Neural progenitor cell (in vitro differentiated cells): Measurements from ENCODE around the gene MYCBP2. TPM values are rescaled to one million over a fixed set of nuclear protein-coding genes. Genes with fewer than 3 reads are reported as not detected.

Experiments used
- DNase-seq: peaks from one replicate; pipeline ENCODE4 v3.0.0-alpha.2; 2016; ENCODE audit warnings: low spot score
- H2AFZ ChIP-seq: fragments of 200-600 bp; sonication (generic); replicated peaks from 2 replicates; pipeline ENCODE4 v1.6.1; 2016; ENCODE audit warnings: antibody characterized with exemption
- H3F3A ChIP-seq: fragments of 200-600 bp; sonication (generic); 2 replicates; pipeline ENCODE4 v1.6.1; 2016; ENCODE audit warnings: antibody characterized with exemption, low read depth
- H3K27ac ChIP-seq: fragments of 200-600 bp; sonication (generic); 2 replicates; pipeline ENCODE4 v1.5.1; 2016; ENCODE audit warnings: mild to moderate bottlenecking
- H3K27me3 ChIP-seq: fragments of 200-600 bp; sonication (generic); 2 replicates; pipeline ENCODE4 v1.6.1; 2016; ENCODE audit warnings: mild to moderate bottlenecking, moderate library complexity
- H3K36me3 ChIP-seq: fragments of 200-600 bp; sonication (generic); 2 replicates; pipeline ENCODE4 v1.5.1; 2016
- H3K4me1 ChIP-seq: fragments of 200-600 bp; sonication (generic); 2 replicates; pipeline ENCODE4 v1.6.1; 2016; ENCODE audit warnings: mixed run types
- H3K4me2 ChIP-seq: fragments of 200-600 bp; sonication (generic); 2 replicates; pipeline ENCODE4 v1.6.1; 2016
- H3K4me3 ChIP-seq: fragments of 200-600 bp; sonication (generic); 2 replicates; pipeline ENCODE4 v1.5.1; 2016
- H3K79me2 ChIP-seq: fragments of 200-600 bp; sonication (generic); 2 replicates; pipeline ENCODE4 v1.6.1; 2016; ENCODE audit warnings: low read depth
- H3K9ac ChIP-seq: fragments of 200-600 bp; sonication (generic); 2 replicates; pipeline ENCODE4 v1.6.1; 2016
- H3K9me3 ChIP-seq: fragments of 200-600 bp; sonication (generic); 2 replicates; pipeline ENCODE4 v1.5.1; 2016; ENCODE audit warnings: low read depth
- H4K20me1 ChIP-seq: fragments of 200-600 bp; sonication (generic); 2 replicates; pipeline ENCODE4 v1.6.1; 2016; ENCODE audit warnings: low read depth
- H3K27ac Mint-ChIP-seq: 3 replicates; pipeline ENCODE4 v1.8.0; 2021; ENCODE audit warnings: mixed read lengths
- H3K27me3 Mint-ChIP-seq: 2 replicates; pipeline ENCODE4 v1.8.0; 2022; ENCODE audit warnings: low read depth, mild to moderate bottlenecking, inconsistent platforms, moderate library complexity, mixed read lengths; ENCODE audit not compliant: insufficient read depth
- H3K36me3 Mint-ChIP-seq: 3 replicates; pipeline ENCODE4 v1.8.0; 2021; ENCODE audit warnings: mixed read lengths
- H3K4me1 Mint-ChIP-seq: 3 replicates; pipeline ENCODE4 v1.8.0; 2021; ENCODE audit warnings: mixed read lengths
- H3K4me3 Mint-ChIP-seq: 3 replicates; pipeline ENCODE4 v1.8.0; 2021; ENCODE audit warnings: mild to moderate bottlenecking, moderate library complexity, mixed read lengths
- H3K9me3 Mint-ChIP-seq: 3 replicates; pipeline ENCODE4 v1.8.0; 2020; ENCODE audit warnings: mixed read lengths
- EZH2 ChIP-seq: fragments of 200-600 bp; sonication (generic); IDR thresholded peaks from 2 replicates; pipeline ENCODE4 v1.6.1; 2017; ENCODE audit warnings: antibody characterized with exemption, mild to moderate bottlenecking, moderate library complexity
- EZH2phosphoT487 ChIP-seq: fragments of 200-600 bp; sonication (generic); IDR thresholded peaks from 2 replicates; pipeline ENCODE4 v1.6.1; 2017; ENCODE audit warnings: antibody characterized with exemption
- total RNA-seq: library from RNA; depleted of rRNA; stranded (reverse); fragments of >200 nt; gene quantifications from 2 replicates; pipeline ENCODE4 v1.2.3, GENCODE V29; 2015; ENCODE audit warnings: low replicate concordance
- TF ChIP-seq, protein P1 (sequence below): fragments of 200-600 bp; sonication (generic); IDR thresholded peaks from 2 replicates; pipeline ENCODE4 v1.5.1; 2017; ENCODE audit warnings: antibody characterized with exemption, mild to moderate bottlenecking

Gene MYCBP2
- total RNA-seq, 1 donor from 2014 or later, result 37.8 TPM

DNA sequence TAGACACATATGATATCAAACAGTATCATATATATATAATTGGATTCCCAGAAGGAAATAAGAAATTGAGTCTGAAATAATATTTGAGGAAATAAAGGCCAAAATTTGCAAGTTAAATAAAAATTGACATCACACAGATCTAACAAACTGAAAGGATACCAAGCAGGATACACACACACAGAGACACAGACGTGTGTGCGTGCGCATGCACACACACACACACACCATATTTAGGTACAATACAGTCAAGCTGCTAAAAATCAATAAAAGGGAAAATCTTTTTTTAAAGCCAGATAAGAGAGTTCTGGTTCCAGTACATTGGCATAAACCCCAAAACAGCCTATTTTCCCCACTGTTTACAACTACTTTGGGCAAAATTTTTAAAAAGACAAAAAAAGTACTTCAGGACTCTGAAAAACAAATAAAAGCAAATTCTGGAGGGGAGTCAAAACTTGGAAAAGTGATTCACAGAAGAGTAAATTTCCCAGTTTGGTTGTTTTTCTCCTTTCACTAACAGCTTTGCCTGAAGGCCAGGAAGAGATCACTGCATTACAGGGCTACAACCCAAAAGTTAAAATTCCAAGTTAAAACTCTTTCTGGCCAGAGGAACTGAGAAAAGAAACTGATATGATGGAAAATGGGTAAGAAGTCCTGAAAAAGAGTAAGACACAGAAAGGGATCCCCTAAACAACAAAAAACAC, 16.2 kb downstream of the MYCBP2 start:
- Histone ChIP-seq H4K20me1 (no peaks in the 10 kb centered on the region), H3K79me2 (peaks cover 99% of the 10 kb centered on the region), H3K9ac (no peak overlapping the region), H3K4me2 (no peak overlapping the region), H3K27ac (no peak overlapping the region), H3K4me1 (peaks cover 15% of the 10 kb centered on the region), H3K27me3 (no peaks in the 10 kb centered on the region), H3K9me3 (no peaks in the 10 kb centered on the region), H3K36me3 (no peaks in the 10 kb centered on the region), H2AFZ (no peak overlapping the region), H3K4me3 (no peak overlapping the region), H3F3A (no peaks in the 10 kb centered on the region)
- TF ChIP-seq, protein P1, sequence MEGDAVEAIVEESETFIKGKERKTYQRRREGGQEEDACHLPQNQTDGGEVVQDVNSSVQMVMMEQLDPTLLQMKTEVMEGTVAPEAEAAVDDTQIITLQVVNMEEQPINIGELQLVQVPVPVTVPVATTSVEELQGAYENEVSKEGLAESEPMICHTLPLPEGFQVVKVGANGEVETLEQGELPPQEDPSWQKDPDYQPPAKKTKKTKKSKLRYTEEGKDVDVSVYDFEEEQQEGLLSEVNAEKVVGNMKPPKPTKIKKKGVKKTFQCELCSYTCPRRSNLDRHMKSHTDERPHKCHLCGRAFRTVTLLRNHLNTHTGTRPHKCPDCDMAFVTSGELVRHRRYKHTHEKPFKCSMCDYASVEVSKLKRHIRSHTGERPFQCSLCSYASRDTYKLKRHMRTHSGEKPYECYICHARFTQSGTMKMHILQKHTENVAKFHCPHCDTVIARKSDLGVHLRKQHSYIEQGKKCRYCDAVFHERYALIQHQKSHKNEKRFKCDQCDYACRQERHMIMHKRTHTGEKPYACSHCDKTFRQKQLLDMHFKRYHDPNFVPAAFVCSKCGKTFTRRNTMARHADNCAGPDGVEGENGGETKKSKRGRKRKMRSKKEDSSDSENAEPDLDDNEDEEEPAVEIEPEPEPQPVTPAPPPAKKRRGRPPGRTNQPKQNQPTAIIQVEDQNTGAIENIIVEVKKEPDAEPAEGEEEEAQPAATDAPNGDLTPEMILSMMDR, result no peak
- TF ChIP-seq EZH2phosphoT487 (no peak), EZH2 (no peak)
- H3K4me1 Mint-ChIP-seq, result no peaks in the 10 kb centered on the region
- H3K9me3 Mint-ChIP-seq, result peaks cover 3% of the 10 kb centered on the region
- DNase-seq, result no peak
- H3K27ac Mint-ChIP-seq, result no peak overlapping the region
- H3K4me3 Mint-ChIP-seq, result no peak overlapping the region
- no peaks in the 10 kb centered on the region for H3K27me3 Mint-ChIP-seq
- no peaks in the 10 kb centered on the region for H3K36me3 Mint-ChIP-seq

DNA sequence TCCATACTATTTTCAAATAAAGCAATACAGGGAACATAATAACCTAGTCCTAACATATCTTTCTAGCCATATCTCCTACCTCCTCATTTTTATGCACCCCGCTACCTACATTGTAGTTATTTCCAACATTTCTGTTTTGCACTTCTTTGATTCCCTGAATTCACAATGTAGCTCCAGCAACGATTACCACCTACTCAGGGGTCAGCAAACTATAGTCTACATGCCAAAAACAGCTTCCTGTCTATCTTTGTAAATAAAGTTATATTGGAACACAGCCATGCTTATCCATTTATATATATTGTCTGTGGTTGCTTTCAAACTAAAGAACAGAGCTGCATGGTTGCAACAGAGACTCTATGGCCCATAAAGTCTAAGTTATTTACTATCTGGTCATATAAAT, 16.7 kb downstream of the MYCBP2 start:
- H3K27ac ChIP-seq, result no peak overlapping the region
- no peak overlapping the region for H2AFZ ChIP-seq
- H3K4me1 Mint-ChIP-seq, result no peaks in the 10 kb centered on the region
- no peaks in the 10 kb centered on the region for H3K9me3 ChIP-seq
- H3K79me2 ChIP-seq, result peaks cover 99% of the 10 kb centered on the region
- no peaks in the 10 kb centered on the region for H3F3A ChIP-seq
- H3K4me2 ChIP-seq, result no peak overlapping the region
- no peaks in the 10 kb centered on the region for H3K36me3 ChIP-seq
- no peak for DNase-seq
- H3K9me3 Mint-ChIP-seq, result peaks cover 3% of the 10 kb centered on the region
- no peaks in the 10 kb centered on the region for H3K27me3 Mint-ChIP-seq
- H3K9ac ChIP-seq, result no peak overlapping the region
- H4K20me1 ChIP-seq, result no peaks in the 10 kb centered on the region
- no peaks in the 10 kb centered on the region for H3K36me3 Mint-ChIP-seq
- no peak overlapping the region for H3K27ac Mint-ChIP-seq
- no peak overlapping the region for H3K4me3 Mint-ChIP-seq
- H3K27me3 ChIP-seq, result no peaks in the 10 kb centered on the region
- TF ChIP-seq, protein P1, result no peak
- TF ChIP-seq EZH2 (no peak), EZH2phosphoT487 (no peak)
- peaks cover 15% of the 10 kb centered on the region for H3K4me1 ChIP-seq
- H3K4me3 ChIP-seq, result no peak overlapping the region

DNA sequence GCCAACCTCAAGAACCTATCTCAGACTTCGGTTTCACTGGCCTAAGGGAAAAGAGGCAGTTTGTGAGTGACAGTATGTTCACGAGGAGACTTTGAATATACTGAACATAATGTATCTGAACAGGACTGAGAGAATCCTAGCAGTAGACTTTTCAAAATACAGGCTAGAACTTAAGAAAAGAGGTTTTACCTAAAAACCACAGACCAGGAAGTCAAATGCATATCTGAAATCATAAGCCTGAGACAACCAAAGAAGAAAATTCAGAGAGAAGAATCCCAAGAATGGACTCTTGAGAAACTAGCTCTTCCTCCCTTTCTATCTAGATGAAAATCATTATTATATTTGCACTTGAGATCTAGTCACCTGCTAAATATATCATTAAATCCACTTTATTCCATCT, 17.6 kb downstream of the MYCBP2 start:
- Histone ChIP-seq H2AFZ (no peak overlapping the region), H3K4me3 (no peak overlapping the region), H3K36me3 (no peaks in the 10 kb centered on the region), H3K27me3 (no peaks in the 10 kb centered on the region), H3F3A (no peaks in the 10 kb centered on the region), H3K9ac (no peak overlapping the region), H3K4me2 (no peak overlapping the region), H3K4me1 (peaks cover 15% of the 10 kb centered on the region), H4K20me1 (no peaks in the 10 kb centered on the region), H3K9me3 (no peaks in the 10 kb centered on the region), H3K79me2 (peaks cover 99% of the 10 kb centered on the region), H3K27ac (no peak overlapping the region)
- no peak overlapping the region for H3K27ac Mint-ChIP-seq
- no peaks in the 10 kb centered on the region for H3K27me3 Mint-ChIP-seq
- H3K4me3 Mint-ChIP-seq, result no peak overlapping the region
- no peak for DNase-seq
- no peaks in the 10 kb centered on the region for H3K4me1 Mint-ChIP-seq
- peaks cover 4% of the 10 kb centered on the region for H3K9me3 Mint-ChIP-seq
- TF ChIP-seq EZH2 (no peak), EZH2phosphoT487 (no peak)
- TF ChIP-seq, protein P1, result no peak
- peaks cover 1% of the 10 kb centered on the region for H3K36me3 Mint-ChIP-seq
